Activated T-helper 17 cell treated with anti-CD3 and anti-CD28 coated beads, Interleukin-2, amount 50 U/mL, for 72 hours (primary cell): ENCODE data around the gene ADCY3. TPM values are rescaled to one million over a fixed set of nuclear protein-coding genes. Genes with fewer than 3 reads are reported as not detected.

ENCODE experiments used
- ATAC-seq: fragments of 150-1000 bp; cut with Tn5 transposase; replicated peaks from 2 replicates; pipeline ENCODE4 v1.10.0; 2021; ENCODE audit warnings: mild to moderate bottlenecking, moderate library complexity
- H3K27ac Mint-ChIP-seq: one replicate; pipeline ENCODE4 v1.8.0; 2022; ENCODE audit warnings: mixed read lengths
- H3K27me3 Mint-ChIP-seq: one replicate; pipeline ENCODE4 v1.8.0; 2022; ENCODE audit warnings: mixed read lengths
- H3K36me3 Mint-ChIP-seq: one replicate; pipeline ENCODE4 v1.8.0; 2022; ENCODE audit warnings: low read depth, mild to moderate bottlenecking, mixed read lengths
- H3K4me1 Mint-ChIP-seq: one replicate; pipeline ENCODE4 v1.8.0; 2022; ENCODE audit warnings: mixed read lengths
- H3K4me3 Mint-ChIP-seq: one replicate; pipeline ENCODE4 v1.8.0; 2022; ENCODE audit warnings: mild to moderate bottlenecking, mixed read lengths
- H3K9me3 Mint-ChIP-seq: one replicate; pipeline ENCODE4 v1.8.0; 2022; ENCODE audit warnings: mixed read lengths
- total RNA-seq, 2 donors: library from RNA; stranded (reverse); gene quantifications; one replicate each; pipeline ENCODE4 v1.2.3, GENCODE V29; 2022

Gene ADCY3
- total RNA-seq, 2 donors from 2014 or later: 43.8 to 102 TPM

GRCh38 chr2:24779116-24779515 lies 140.9 kb downstream of the ADCY3 start:
- peaks cover 5% of the 10 kb centered on the region for H3K9me3 Mint-ChIP-seq
- H3K4me3 Mint-ChIP-seq: no peak overlapping the region
- peaks cover 4% of the 10 kb centered on the region for H3K27me3 Mint-ChIP-seq
- no peaks in the 10 kb centered on the region for H3K36me3 Mint-ChIP-seq
- ATAC-seq: no peak
- peaks cover 3% of the 10 kb centered on the region for H3K4me1 Mint-ChIP-seq
- H3K27ac Mint-ChIP-seq: no peak overlapping the region

DNA sequence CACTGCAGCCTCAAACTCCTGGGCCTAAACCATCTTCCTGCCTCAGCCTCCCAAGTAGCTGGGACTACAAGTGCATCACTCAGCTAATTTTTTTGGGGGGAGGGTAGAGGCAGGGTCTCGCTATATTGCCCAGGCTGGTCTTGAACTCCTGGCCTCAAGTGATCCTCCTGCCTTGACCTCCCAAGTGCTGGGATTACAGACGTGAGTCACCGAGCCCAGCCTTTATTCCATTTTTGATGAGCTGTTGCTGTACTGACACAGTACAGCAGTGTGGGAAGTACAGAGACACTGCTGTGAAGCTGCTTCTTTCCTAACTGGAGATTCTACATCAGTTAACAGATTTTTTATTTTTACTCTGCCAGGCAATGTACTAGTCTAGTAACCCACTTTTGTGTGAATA lies 145.7 kb downstream of the ADCY3 start:
- H3K36me3 Mint-ChIP-seq: peaks cover 12% of the 10 kb centered on the region
- no peak overlapping the region for H3K4me3 Mint-ChIP-seq
- no peaks in the 10 kb centered on the region for H3K9me3 Mint-ChIP-seq
- H3K27ac Mint-ChIP-seq: no peak overlapping the region
- H3K27me3 Mint-ChIP-seq: no peaks in the 10 kb centered on the region
- H3K4me1 Mint-ChIP-seq: peaks cover 3% of the 10 kb centered on the region
- no peak for ATAC-seq

DNA sequence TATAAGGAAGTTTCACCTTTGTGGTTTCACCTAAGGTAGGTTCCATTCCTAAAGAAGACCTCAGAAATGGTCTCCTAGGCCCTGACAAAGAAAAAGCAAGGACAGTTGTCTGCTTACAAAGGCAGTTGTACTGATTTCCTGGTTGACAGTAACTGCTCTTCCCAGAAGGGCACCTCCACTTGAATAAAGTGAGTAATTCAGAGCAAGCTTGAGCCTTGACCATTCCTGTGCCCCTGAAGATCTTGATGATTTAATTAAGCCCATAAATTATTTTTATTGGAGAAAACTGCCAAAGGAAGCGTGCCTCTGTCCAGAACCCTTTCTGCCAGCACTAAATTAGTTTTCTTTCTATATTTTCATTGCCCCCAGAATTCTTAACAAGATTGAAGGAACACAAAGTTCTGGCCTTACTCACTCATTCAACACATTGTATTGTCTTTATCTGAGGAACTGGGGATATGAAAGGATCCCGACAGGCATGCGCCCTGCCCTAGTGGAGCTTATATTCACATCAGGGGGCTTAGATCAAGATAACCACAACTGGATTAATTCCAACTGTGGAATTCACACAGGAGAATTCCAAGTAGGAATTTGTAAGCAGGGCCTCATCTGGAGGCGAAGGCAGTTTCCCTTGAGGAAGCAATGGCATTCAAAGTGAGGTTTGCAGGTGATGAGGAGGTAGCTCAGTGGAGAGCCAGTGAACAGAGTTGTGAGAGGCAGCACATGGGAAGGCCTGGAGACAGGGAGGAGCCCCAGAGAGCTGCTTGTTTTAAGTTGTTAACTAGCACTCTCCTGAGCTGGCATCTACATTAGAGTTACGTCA lies 148.1 kb downstream of the ADCY3 start:
- Mint-ChIP-seq H3K9me3 (no peaks in the 10 kb centered on the region), H3K27me3 (no peaks in the 10 kb centered on the region), H3K36me3 (peaks cover 36% of the 10 kb centered on the region), H3K4me1 (peaks cover 3% of the 10 kb centered on the region), H3K27ac (no peak overlapping the region), H3K4me3 (no peak overlapping the region)
- no peak for ATAC-seq

- peak overlapping the region; percentile 9 for H3K27ac Mint-ChIP-seq
- peaks cover 45% of the 10 kb centered on the region for H3K36me3 Mint-ChIP-seq
- H3K9me3 Mint-ChIP-seq: no peaks in the 10 kb centered on the region
- H3K4me1 Mint-ChIP-seq: peaks cover 7% of the 10 kb centered on the region
- no peaks in the 10 kb centered on the region for H3K27me3 Mint-ChIP-seq
- ATAC-seq: no peak
- H3K4me3 Mint-ChIP-seq: no peak overlapping the region
Measured at GRCh38 chr2:24771061-24771460, 149.0 kb downstream of the ADCY3 start.

Other genes with a start within 250 kb of the ADCY3 start
- 10 to 100 TPM; 19.4 to 30.0 TPM for gene PTRHD1, start 126.8 kb downstream of the ADCY3 start, total RNA-seq
- gene CENPO, start 126.8 kb downstream of the ADCY3 start, total RNA-seq: 10 to 100 TPM; 32.7 to 54.8 TPM
- gene DNAJC27, start 51.7 kb upstream of the ADCY3 start, total RNA-seq: 1 to 10 TPM; 4.7 to 6.5 TPM
- gene EFR3B, start 121.8 kb upstream of the ADCY3 start, total RNA-seq: under 1 TPM; 0.24 to 0.40 TPM
- gene POMC, start 248.3 kb upstream of the ADCY3 start, total RNA-seq: 1 to 10 TPM; 5.2 to 6.1 TPM